Breast epithelium (tissue), 3 donors: Measurements from ENCODE around the gene CLC.

Source experiments
- POLR2AphosphoS5 ChIP-seq, 3 donors: sonication (generic); formaldehyde crosslinking; IDR thresholded peaks; one replicate each; pipeline ENCODE4 v1.6.1; 2017; ENCODE audit warnings: antibody characterized with exemption in 3 of 3
- TF ChIP-seq, protein P1 (sequence below), 3 donors: fragments of 450-650 bp; IDR thresholded peaks; one replicate each; pipeline ENCODE4 v1.5.1; 2016 to 2017; ENCODE audit warnings: antibody characterized with exemption in 3 of 3, mild to moderate bottlenecking in 3 of 3, moderate library complexity in 3 of 3

DNA sequence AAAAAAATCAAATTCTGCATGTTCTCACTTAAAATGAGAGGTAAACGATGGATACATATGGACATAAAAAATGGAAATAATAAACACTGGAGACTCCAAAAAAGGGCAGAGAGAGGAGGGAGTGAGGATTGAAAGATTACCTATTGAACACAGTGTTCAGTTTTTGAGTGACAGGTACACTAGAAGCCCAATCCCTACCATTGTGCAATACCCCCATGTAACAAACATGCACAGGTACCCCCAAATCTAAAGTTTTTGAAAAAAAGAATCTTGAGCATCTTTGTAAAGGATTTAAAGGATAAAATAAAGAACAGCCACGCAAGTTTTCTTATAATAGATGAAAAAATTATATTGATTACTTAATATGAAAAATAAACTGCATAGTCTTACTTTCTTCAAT lies 16.7 kb upstream of the CLC start:
- TF ChIP-seq POLR2AphosphoS5 (IDR thresholded peaks at IDR 0.05) = no peak
- TF ChIP-seq, protein P1, sequence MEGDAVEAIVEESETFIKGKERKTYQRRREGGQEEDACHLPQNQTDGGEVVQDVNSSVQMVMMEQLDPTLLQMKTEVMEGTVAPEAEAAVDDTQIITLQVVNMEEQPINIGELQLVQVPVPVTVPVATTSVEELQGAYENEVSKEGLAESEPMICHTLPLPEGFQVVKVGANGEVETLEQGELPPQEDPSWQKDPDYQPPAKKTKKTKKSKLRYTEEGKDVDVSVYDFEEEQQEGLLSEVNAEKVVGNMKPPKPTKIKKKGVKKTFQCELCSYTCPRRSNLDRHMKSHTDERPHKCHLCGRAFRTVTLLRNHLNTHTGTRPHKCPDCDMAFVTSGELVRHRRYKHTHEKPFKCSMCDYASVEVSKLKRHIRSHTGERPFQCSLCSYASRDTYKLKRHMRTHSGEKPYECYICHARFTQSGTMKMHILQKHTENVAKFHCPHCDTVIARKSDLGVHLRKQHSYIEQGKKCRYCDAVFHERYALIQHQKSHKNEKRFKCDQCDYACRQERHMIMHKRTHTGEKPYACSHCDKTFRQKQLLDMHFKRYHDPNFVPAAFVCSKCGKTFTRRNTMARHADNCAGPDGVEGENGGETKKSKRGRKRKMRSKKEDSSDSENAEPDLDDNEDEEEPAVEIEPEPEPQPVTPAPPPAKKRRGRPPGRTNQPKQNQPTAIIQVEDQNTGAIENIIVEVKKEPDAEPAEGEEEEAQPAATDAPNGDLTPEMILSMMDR (IDR thresholded peaks at IDR 0.05) = no peak
